Epithelial cell of esophagus (primary cell): Measurements from ENCODE around the gene FGD3.

Experiments used
- DNase-seq: peaks from one replicate; pipeline ENCODE4 v3.0.0; 2010; ENCODE audit warnings: low read depth
- H3K4me3 ChIP-seq: 2 replicates; pipeline ENCODE4 v1.5.1; 2011; ENCODE audit warnings: mild to moderate bottlenecking, low read length, control low read depth
- CTCF ChIP-seq: IDR thresholded peaks from 2 replicates; pipeline ENCODE4 v1.5.1; 2011; ENCODE audit warnings: low read depth, mild to moderate bottlenecking, low read length, control low read depth, inconsistent platforms; ENCODE audit not compliant: insufficient read depth; ENCODE audit errors: missing control alignments

FGD3 gene

GRCh38 chr9:92983984-92984589, 36.8 kb downstream of the FGD3 start:
- H3K4me3 ChIP-seq = no peak overlapping the region
- peak; percentile 11 for DNase-seq
- no peak for TF ChIP-seq CTCF

- no peak overlapping the region for H3K4me3 ChIP-seq
- no peak for DNase-seq
- TF ChIP-seq CTCF = no peak
These were observed 37.7 kb downstream of the FGD3 start for GRCh38 chr9:92984976-92985375.

GRCh38 chr9:92986176-92987119, 39.1 kb downstream of the FGD3 start:
- peak; percentile 40 for TF ChIP-seq CTCF
- H3K4me3 ChIP-seq = no peak overlapping the region
- no peak for DNase-seq

- no peak for TF ChIP-seq CTCF
- DNase-seq = peak; percentile 83
- H3K4me3 ChIP-seq = no peak overlapping the region
These were observed 41.0 kb downstream of the FGD3 start for GRCh38 chr9:92988215-92988768.

- TF ChIP-seq CTCF = no peak
- no peak for DNase-seq
- H3K4me3 ChIP-seq = no peak overlapping the region
These were observed 42.2 kb downstream of the FGD3 start for GRCh38 chr9:92989561-92989960.

GRCh38 chr9:92990461-92990860, 43.1 kb downstream of the FGD3 start:
- no peak for DNase-seq
- H3K4me3 ChIP-seq = no peak overlapping the region
- no peak for TF ChIP-seq CTCF
